ENCODE measurements around the gene C20orf173. TPM values are rescaled to one million over a fixed set of nuclear protein-coding genes. Genes with fewer than 3 reads are reported as not detected.
"Not testable (repeated sequence)": the region's sequence is repeated elsewhere in the genome, so short reads cannot be mapped to it uniquely, and the experiment has no call there.

C20orf173 gene
- total and polyA plus RNA-seq, 2 donors (not counting 1 experiment from before 2014, with no cell fraction given): not detected

GRCh38 chr20:35551503-35551902 lies 22.1 kb upstream of the C20orf173 start:
- peaks cover 32% of the 10 kb centered on the region for H3K36me3 ChIP-seq (ENCODE audit: control insufficient read depth, insufficient read depth, low read length)
- DNase-seq (ENCODE audit: low read depth in 2 of 2): peak; percentile 6 to 40
- H4K20me1 ChIP-seq (ENCODE audit: control insufficient read depth, extremely low read depth, insufficient read depth, low read length): no peaks in the 10 kb centered on the region
- no peak overlapping the region for H2AFZ ChIP-seq (ENCODE audit: low read length)
- H3K79me2 ChIP-seq (ENCODE audit: control insufficient read depth, insufficient read depth, low read length): no peaks in the 10 kb centered on the region
- H3K4me2 ChIP-seq (ENCODE audit: extremely low read depth, insufficient read depth, low read length): no peak overlapping the region
- no peaks in the 10 kb centered on the region for H3K27me3 ChIP-seq (ENCODE audit: control insufficient read depth, insufficient read depth, low read length)
- TF ChIP-seq EZH2 (IDR thresholded peaks at IDR 0.05; ENCODE audit: low read length, missing control alignments): no peak
- TF ChIP-seq CTCF (conservative IDR thresholded peaks at IDR 0.05 in 1 of 2, IDR thresholded peaks at IDR 0.05 in 1 of 2; ENCODE audit: low read depth in 1 of 2, low read length in 2 of 2): no peak
- H3K9me3 ChIP-seq (ENCODE audit: control insufficient read depth, insufficient read depth, low read depth, low read length): no peaks in the 10 kb centered on the region
- no peak overlapping the region for H3K27ac ChIP-seq (ENCODE audit: insufficient read depth, low read length)
- H3K4me3 ChIP-seq (replicated peaks in 1 of 4; ENCODE audit: control extremely low read depth in 1 of 4, insufficient read depth in 1 of 4, low read depth in 3 of 4, low read length in 4 of 4): no peak overlapping the region
- no peaks in the 10 kb centered on the region for H3K4me1 ChIP-seq (ENCODE audit: control insufficient read depth, extremely low read depth, insufficient read depth, low read length)
- no peak overlapping the region for H3K9ac ChIP-seq (ENCODE audit: insufficient read depth, low read length)

DNA sequence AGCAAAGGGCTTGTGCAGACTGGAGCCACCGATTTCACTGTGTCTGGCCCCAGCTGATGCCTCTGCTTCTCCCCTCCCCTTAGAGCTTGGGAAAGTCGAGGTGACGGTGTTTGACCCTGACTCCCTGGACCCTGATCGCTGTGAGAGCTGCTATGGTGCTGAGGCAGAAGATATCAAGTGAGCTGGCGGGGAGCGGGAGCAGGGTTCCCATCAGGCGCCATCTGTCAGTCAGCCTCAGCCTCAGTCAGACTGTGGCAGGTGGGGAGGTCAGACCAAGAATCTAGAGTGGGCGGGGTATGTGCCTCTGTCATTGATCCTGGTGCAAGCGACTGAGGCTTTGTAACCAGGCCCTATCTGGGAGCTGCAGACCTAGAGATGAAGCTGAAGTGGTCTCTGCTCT lies 17.9 kb upstream of the C20orf173 start:
- H3K36me3 ChIP-seq (ENCODE audit: control insufficient read depth, insufficient read depth, low read length): peaks cover 23% of the 10 kb centered on the region
- no peak for DNase-seq (ENCODE audit: low read depth in 2 of 2)
- TF ChIP-seq CTCF (conservative IDR thresholded peaks at IDR 0.05 in 1 of 2, IDR thresholded peaks at IDR 0.05 in 1 of 2; ENCODE audit: low read depth in 1 of 2, low read length in 2 of 2): no peak
- no peak for TF ChIP-seq EZH2 (IDR thresholded peaks at IDR 0.05; ENCODE audit: low read length, missing control alignments)

DNA sequence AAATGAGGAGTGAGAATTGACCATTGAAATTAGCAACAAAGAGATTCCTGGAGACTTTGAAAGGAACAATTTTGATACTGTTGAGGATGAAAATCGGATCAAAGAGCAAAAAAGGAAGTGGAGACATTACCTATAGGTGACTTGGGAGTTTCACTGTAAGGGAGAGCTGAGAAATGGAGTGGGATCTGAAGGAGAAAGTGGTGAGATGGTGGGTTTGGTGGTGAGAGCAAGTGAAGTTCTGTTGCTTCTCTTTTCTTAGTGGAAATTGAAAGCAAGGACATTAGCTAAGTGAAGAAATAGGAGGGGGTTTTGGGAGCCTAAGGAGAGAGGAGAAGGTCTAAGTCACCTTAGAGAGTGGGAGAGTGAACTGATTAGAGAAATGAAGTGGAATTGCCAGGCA lies 16.7 kb upstream of the C20orf173 start:
- H3K4me1 ChIP-seq (ENCODE audit: control insufficient read depth, extremely low read depth, insufficient read depth, low read length): peaks cover 2% of the 10 kb centered on the region
- TF ChIP-seq EZH2 (IDR thresholded peaks at IDR 0.05; ENCODE audit: low read length, missing control alignments) (no peak), CTCF (conservative IDR thresholded peaks at IDR 0.05 in 1 of 2, IDR thresholded peaks at IDR 0.05 in 1 of 2; ENCODE audit: low read depth in 1 of 2, low read length in 2 of 2) (no peak)
- no peak overlapping the region for H2AFZ ChIP-seq (ENCODE audit: low read length)
- no peaks in the 10 kb centered on the region for H3K27me3 ChIP-seq (ENCODE audit: control insufficient read depth, insufficient read depth, low read length)
- H3K4me3 ChIP-seq (replicated peaks in 1 of 4; ENCODE audit: control extremely low read depth in 1 of 4, insufficient read depth in 1 of 4, low read depth in 3 of 4, low read length in 4 of 4): no peak overlapping the region
- H3K4me2 ChIP-seq (ENCODE audit: extremely low read depth, insufficient read depth, low read length): no peak overlapping the region
- H4K20me1 ChIP-seq (ENCODE audit: control insufficient read depth, extremely low read depth, insufficient read depth, low read length): no peaks in the 10 kb centered on the region
- H3K79me2 ChIP-seq (ENCODE audit: control insufficient read depth, insufficient read depth, low read length): peaks cover 8% of the 10 kb centered on the region
- no peaks in the 10 kb centered on the region for H3K9me3 ChIP-seq (ENCODE audit: control insufficient read depth, insufficient read depth, low read depth, low read length)
- no peak overlapping the region for H3K9ac ChIP-seq (ENCODE audit: insufficient read depth, low read length)
- peaks cover 18% of the 10 kb centered on the region for H3K36me3 ChIP-seq (ENCODE audit: control insufficient read depth, insufficient read depth, low read length)
- DNase-seq (ENCODE audit: low read depth in 2 of 2): no peak
- no peak overlapping the region for H3K27ac ChIP-seq (ENCODE audit: insufficient read depth, low read length)

More for the DNA sequence above, 17.9 kb upstream of the C20orf173 start:
- Histone ChIP-seq H3K27ac (ENCODE audit: insufficient read depth, low read length) (no peak overlapping the region), H3K9ac (ENCODE audit: insufficient read depth, low read length) (no peak overlapping the region), H3K4me1 (ENCODE audit: control insufficient read depth, extremely low read depth, insufficient read depth, low read length) (peaks cover 2% of the 10 kb centered on the region), H3K4me3 (replicated peaks in 1 of 4; ENCODE audit: control extremely low read depth in 1 of 4, insufficient read depth in 1 of 4, low read depth in 3 of 4, low read length in 4 of 4) (no peak overlapping the region), H3K27me3 (ENCODE audit: control insufficient read depth, insufficient read depth, low read length) (no peaks in the 10 kb centered on the region), H3K79me2 (ENCODE audit: control insufficient read depth, insufficient read depth, low read length) (peaks cover 5% of the 10 kb centered on the region), H2AFZ (ENCODE audit: low read length) (no peak overlapping the region), H4K20me1 (ENCODE audit: control insufficient read depth, extremely low read depth, insufficient read depth, low read length) (no peaks in the 10 kb centered on the region), H3K4me2 (ENCODE audit: extremely low read depth, insufficient read depth, low read length) (no peak overlapping the region), H3K9me3 (ENCODE audit: control insufficient read depth, insufficient read depth, low read depth, low read length) (no peaks in the 10 kb centered on the region)

GRCh38 chr20:35544941-35545340 lies 15.5 kb upstream of the C20orf173 start:
- not testable (repeated sequence) for H3K4me2 ChIP-seq (ENCODE audit: extremely low read depth, insufficient read depth, low read length); H3K27me3 ChIP-seq (ENCODE audit: control insufficient read depth, insufficient read depth, low read length); H4K20me1 ChIP-seq (ENCODE audit: control insufficient read depth, extremely low read depth, insufficient read depth, low read length); H3K9me3 ChIP-seq (ENCODE audit: control insufficient read depth, insufficient read depth, low read depth, low read length); H2AFZ ChIP-seq (ENCODE audit: low read length); H3K27ac ChIP-seq (ENCODE audit: insufficient read depth, low read length); H3K79me2 ChIP-seq (ENCODE audit: control insufficient read depth, insufficient read depth, low read length); H3K4me1 ChIP-seq (ENCODE audit: control insufficient read depth, extremely low read depth, insufficient read depth, low read length); H3K4me3 ChIP-seq (replicated peaks in 1 of 4; ENCODE audit: control extremely low read depth in 1 of 4, insufficient read depth in 1 of 4, low read depth in 3 of 4, low read length in 4 of 4); H3K9ac ChIP-seq (ENCODE audit: insufficient read depth, low read length)
- peaks cover 18% of the 10 kb centered on the region for H3K36me3 ChIP-seq (ENCODE audit: control insufficient read depth, insufficient read depth, low read length)
- DNase-seq (ENCODE audit: low read depth in 2 of 2): peak; percentile 20 to 33

Measured in fibroblast of lung (primary cell).